ENCODE measurements around the gene RAD18. TPM values are rescaled to one million over a fixed set of nuclear protein-coding genes. Genes with fewer than 3 reads are reported as not detected.

The RAD18 gene
- total and polyA plus RNA-seq, 9 donors = 2.9 to 9.2 (median 7.8) TPM

DNA sequence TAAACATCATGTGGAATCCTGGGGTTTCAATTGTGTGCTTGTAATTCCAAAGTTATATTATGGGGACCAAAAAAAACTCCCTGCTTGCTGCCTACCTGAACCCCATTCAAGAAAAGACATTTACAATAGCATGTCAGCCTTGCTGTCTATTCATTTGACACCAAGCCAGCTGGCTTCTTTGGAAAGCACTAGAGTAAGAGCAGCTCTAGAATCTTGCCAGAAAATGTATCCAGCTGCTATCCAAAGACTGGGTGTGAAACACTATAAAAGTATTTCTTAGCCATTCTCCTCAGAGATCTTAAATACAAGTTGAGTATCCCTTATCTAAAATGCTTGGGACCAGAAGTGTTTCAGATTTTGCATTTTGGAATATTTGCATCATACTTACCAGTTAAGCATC lies 87.4 kb downstream of the RAD18 start:
- H3K4me3 ChIP-seq = no peak overlapping the region
- no peaks in the 10 kb centered on the region for H3K4me1 ChIP-seq (ENCODE audit: insufficient read depth)
- H3K9me3 ChIP-seq = no peaks in the 10 kb centered on the region
- no peak for DNase-seq
- TF ChIP-seq CTCF (IDR thresholded peaks at IDR 0.05) = no peak
- TF ChIP-seq POLR2A (IDR thresholded peaks at IDR 0.05) = no peak
- TF ChIP-seq EP300 (IDR thresholded peaks at IDR 0.05) = no peak
- intact Hi-C loops (cut with DNase I) = no loop called here
- H3K36me3 ChIP-seq = no peaks in the 10 kb centered on the region
- no peak overlapping the region for H3K27ac ChIP-seq
- H3K27me3 ChIP-seq = no peaks in the 10 kb centered on the region

DNA sequence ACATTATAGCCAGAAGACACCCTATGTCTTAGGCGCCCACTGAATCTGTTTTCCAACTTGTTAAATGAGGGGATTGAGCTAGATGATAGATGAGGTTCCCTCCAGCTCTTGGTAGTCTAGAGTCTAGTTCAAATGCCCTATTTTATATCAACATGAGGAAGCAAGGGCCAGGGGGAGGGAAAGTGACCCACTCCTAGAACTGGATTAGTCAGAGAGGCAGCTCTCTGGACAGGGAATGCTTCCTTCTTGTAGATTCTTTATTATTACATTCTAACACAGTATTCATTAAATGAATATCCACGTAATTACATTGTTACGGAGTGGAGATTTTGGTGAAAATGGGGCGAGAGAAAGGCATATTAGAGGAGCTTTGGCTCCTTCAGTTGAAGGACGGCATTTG lies 89.5 kb downstream of the RAD18 start:
- Histone ChIP-seq H3K27me3 (no peaks in the 10 kb centered on the region), H3K4me3 (no peak overlapping the region), H3K4me1 (ENCODE audit: insufficient read depth) (no peaks in the 10 kb centered on the region), H3K9me3 (no peaks in the 10 kb centered on the region), H3K36me3 (no peaks in the 10 kb centered on the region), H3K27ac (no peak overlapping the region)
- no peak for DNase-seq
- TF ChIP-seq POLR2A (IDR thresholded peaks at IDR 0.05) (no peak), CTCF (IDR thresholded peaks at IDR 0.05) (no peak), EP300 (IDR thresholded peaks at IDR 0.05) (no peak)
- WGBS, 3 donors = 93 to 96% (median 95%) methylated on average over 5 of the region's 5 CpGs
- intact Hi-C loops (cut with DNase I) = no loop called here

DNA sequence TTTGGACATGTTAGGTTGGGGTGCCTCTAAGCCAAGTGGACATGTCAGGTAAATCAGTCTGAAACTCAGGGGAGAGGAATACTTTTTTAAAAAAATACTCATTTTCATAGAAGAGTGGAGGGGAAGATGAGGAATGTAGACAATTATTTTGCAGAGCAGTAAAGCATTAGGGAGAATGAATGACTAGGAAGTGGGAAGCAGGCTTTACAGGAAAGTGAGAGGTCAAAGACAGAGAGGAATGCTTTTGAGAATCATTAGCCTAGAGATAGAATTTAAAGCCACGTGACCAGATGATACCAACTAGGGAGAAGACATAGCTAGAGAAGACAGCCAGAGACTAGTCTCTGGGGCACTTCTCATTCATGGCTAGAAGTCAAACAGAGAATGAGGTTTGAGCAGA lies 91.0 kb downstream of the RAD18 start:
- TF ChIP-seq POLR2A (IDR thresholded peaks at IDR 0.05) (no peak), EP300 (IDR thresholded peaks at IDR 0.05) (no peak), CTCF (IDR thresholded peaks at IDR 0.05) (no peak)
- Histone ChIP-seq H3K4me1 (ENCODE audit: insufficient read depth) (no peaks in the 10 kb centered on the region), H3K36me3 (no peaks in the 10 kb centered on the region), H3K4me3 (no peak overlapping the region), H3K27me3 (no peaks in the 10 kb centered on the region), H3K9me3 (no peaks in the 10 kb centered on the region), H3K27ac (no peak overlapping the region)
- WGBS, 3 donors = 61 to 71% (median 66%) methylated on average over 1 of the region's 1 CpG
- DNase-seq = no peak
- intact Hi-C loops (cut with DNase I) = no loop called here

GRCh38 chr3:8871306-8871705 lies 92.0 kb downstream of the RAD18 start:
- no peak overlapping the region for H3K27ac ChIP-seq
- no peaks in the 10 kb centered on the region for H3K36me3 ChIP-seq
- intact Hi-C loops (cut with DNase I) = no loop called here
- no peaks in the 10 kb centered on the region for H3K9me3 ChIP-seq
- no peaks in the 10 kb centered on the region for H3K4me1 ChIP-seq (ENCODE audit: insufficient read depth)
- TF ChIP-seq EP300 (IDR thresholded peaks at IDR 0.05) = no peak
- TF ChIP-seq POLR2A (IDR thresholded peaks at IDR 0.05) = no peak
- no peak overlapping the region for H3K4me3 ChIP-seq
- DNase-seq = no peak
- H3K27me3 ChIP-seq = no peaks in the 10 kb centered on the region
- 91 to 97% (median 97%) methylated on average over 3 of the region's 3 CpGs for WGBS, 3 donors

DNA sequence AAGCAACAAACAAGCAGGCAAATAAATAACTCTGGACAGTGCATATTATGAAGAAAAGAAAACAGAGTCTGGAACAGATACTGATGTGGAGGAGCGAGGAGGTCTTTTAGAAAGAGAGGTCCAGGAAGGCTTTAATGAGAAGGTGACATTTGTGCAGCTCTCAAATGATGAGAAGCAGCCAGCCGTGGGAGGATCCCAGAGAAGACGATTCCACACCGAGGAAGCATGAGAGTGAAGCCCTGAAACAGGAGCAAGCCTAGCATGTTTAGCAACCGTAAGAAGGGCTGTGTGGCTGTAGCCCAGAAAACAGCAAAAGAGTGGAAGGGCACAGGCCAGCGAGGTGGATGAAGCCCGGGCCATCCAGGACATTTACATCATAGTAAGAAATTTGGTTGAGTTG lies 93.1 kb downstream of the RAD18 start:
- no peak for TF ChIP-seq EP300 (IDR thresholded peaks at IDR 0.05)
- WGBS, 3 donors = 58 to 68% (median 62%) methylated on average over 7 of the region's 7 CpGs
- intact Hi-C loops (cut with DNase I) = no loop called here

GRCh38 chr3:8869613-8870012 lies 93.7 kb downstream of the RAD18 start:
- TF ChIP-seq POLR2A (IDR thresholded peaks at IDR 0.05) (no peak), CTCF (IDR thresholded peaks at IDR 0.05) (no peak), EP300 (IDR thresholded peaks at IDR 0.05) (no peak)
- Histone ChIP-seq H3K4me3 (no peak overlapping the region), H3K27ac (no peak overlapping the region), H3K9me3 (no peaks in the 10 kb centered on the region), H3K27me3 (no peaks in the 10 kb centered on the region), H3K4me1 (ENCODE audit: insufficient read depth) (no peaks in the 10 kb centered on the region), H3K36me3 (no peaks in the 10 kb centered on the region)
- intact Hi-C loops (cut with DNase I) = no loop called here
- DNase-seq = no peak
- 50 to 59% (median 52%) methylated on average over 2 of the region's 2 CpGs for WGBS, 3 donors

More for the DNA sequence above, 93.1 kb downstream of the RAD18 start:
- DNase-seq = no peak
- Histone ChIP-seq H3K4me1 (ENCODE audit: insufficient read depth) (no peaks in the 10 kb centered on the region), H3K36me3 (no peaks in the 10 kb centered on the region), H3K27me3 (no peaks in the 10 kb centered on the region), H3K4me3 (no peak overlapping the region), H3K27ac (no peak overlapping the region), H3K9me3 (no peaks in the 10 kb centered on the region)

Data from ovary (tissue), 9 donors.